Measurements from ENCODE around the gene FOXO6. TPM values are rescaled to one million over a fixed set of nuclear protein-coding genes. Genes with fewer than 3 reads are reported as not detected.
A peak's percentile ranks its signal among the peaks of the same experiment; 100 is the strongest.

Gene FOXO6
- total RNA-seq (2021), result 9.0 and 17.5 TPM in 2 replicates
- percentile 36 among the genes with signal in this experiment for Bru-seq, nascent RNA
- percentile 44 among the genes with signal in this experiment for BruChase-seq, experiment 1, labeled RNA remaining after a 2-hour chase
- percentile 47 among the genes with signal in this experiment for BruChase-seq, experiment 2, labeled RNA remaining after a 6-hour chase
- long read RNA-seq, partial matches to known transcripts, result 3 of 3 reads
- long read RNA-seq, other reads (novel, unspliced or antisense), result 0 of 3 reads

DNA sequence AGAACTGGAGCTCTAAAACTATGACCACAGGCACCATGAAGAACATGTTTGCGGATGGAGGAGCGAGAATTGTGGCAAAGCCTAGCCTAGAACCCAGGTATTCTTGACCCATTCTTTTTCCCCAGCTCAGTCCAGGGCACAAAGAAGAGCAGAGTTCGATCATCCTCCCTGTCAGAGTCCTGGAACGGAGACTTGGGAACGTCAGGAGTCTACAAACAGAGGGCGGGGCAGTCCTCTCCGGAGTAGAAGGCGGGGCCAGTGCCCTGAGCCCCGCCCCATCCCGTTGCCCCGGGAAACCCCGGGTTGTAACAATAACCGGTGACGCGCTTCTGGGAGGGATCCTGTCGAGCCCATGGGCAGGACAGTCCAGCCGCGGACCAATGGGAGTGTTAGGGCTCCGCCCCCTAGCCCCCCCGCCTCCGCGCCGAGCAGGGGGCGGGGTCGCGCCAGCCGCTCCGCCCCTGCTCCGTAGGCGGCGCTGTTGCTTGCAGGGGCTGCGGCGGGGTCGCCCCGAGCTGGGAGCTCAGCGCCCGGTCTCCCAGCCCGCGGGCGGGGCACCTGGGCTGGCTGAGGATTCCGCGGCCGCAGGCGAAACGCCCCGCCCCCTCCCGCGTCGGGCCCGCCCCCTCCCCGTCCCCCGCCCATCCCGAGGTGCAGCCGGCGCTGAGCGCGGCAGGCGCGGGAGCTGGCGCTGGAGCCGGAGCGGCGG is at the start of gene FOXO6:
TSS of gene FOXO6 (plus strand) at position 649 of the 709 bp plus-strand sequence.
- no TSS peak for BruUV-seq (replicated peaks)
- Histone ChIP-seq H3K4me1 (replicated peaks; ENCODE audit: insufficient read depth) (peaks cover 50% of the 10 kb centered on the region), H2AFZ (peak within 1 kb of the TSS; percentile 73; the same call in 1 of the 2 replicates), H3K27me3 (ENCODE audit: insufficient read depth, low read depth) (peaks cover 7% of the 10 kb centered on the region; the same call in 1 of the 2 replicates), H3K4me2 (peak within 1 kb of the TSS; percentile 90), H3K36me3 (ENCODE audit: low read depth) (no peaks in the 10 kb centered on the region), H3K27ac (no peak within 1 kb of the TSS), H3K79me2 (ENCODE audit: low read depth) (no peaks in the 10 kb centered on the region), H3K9me2 (ENCODE audit: insufficient read depth) (no peaks in the 10 kb centered on the region), H3F3A (ENCODE audit: insufficient read depth, low read depth) (peaks cover 36% of the 10 kb centered on the region; the same call in 1 of the 2 replicates), H3K4me3 (peak within 1 kb of the TSS; percentile 61; the same call in 1 of the 2 replicates), H4K20me1 (ENCODE audit: insufficient read depth) (no peaks in the 10 kb centered on the region), H3K9me3 (ENCODE audit: insufficient read depth, low read depth) (no peaks in the 10 kb centered on the region)
- TF ChIP-seq, protein P1, sequence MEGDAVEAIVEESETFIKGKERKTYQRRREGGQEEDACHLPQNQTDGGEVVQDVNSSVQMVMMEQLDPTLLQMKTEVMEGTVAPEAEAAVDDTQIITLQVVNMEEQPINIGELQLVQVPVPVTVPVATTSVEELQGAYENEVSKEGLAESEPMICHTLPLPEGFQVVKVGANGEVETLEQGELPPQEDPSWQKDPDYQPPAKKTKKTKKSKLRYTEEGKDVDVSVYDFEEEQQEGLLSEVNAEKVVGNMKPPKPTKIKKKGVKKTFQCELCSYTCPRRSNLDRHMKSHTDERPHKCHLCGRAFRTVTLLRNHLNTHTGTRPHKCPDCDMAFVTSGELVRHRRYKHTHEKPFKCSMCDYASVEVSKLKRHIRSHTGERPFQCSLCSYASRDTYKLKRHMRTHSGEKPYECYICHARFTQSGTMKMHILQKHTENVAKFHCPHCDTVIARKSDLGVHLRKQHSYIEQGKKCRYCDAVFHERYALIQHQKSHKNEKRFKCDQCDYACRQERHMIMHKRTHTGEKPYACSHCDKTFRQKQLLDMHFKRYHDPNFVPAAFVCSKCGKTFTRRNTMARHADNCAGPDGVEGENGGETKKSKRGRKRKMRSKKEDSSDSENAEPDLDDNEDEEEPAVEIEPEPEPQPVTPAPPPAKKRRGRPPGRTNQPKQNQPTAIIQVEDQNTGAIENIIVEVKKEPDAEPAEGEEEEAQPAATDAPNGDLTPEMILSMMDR (conservative IDR thresholded peaks at IDR 0.05), result peak; percentile 52
- TF ChIP-seq EZH2 (IDR thresholded peaks at IDR 0.05; ENCODE audit: low read depth), result no peak
- intact Hi-C loops (cut with micrococcal nuclease; ENCODE audit: unreplicated experiment), result loop anchor here (1.0 kb wide), 2 partner anchors 20 to 54 kb away; no protein-coding TSS in a partner anchor
- ChIA-PET CTCF (interaction anchor here (0.6 to 1.6 kb wide), 8 partner anchors 16 to 155 kb away, joined by 3 to 9 read pairs (median 5); no protein-coding TSS in a partner anchor), POLR2A (ENCODE audit: unreplicated experiment) (interaction anchor here (0.5 to 1.2 kb wide), 5 partner anchors 9 to 62 kb away, joined by 3 to 15 read pairs (median 9); no protein-coding TSS in a partner anchor)
- peak; percentile 90 to 99 for DNase-seq

DNA sequence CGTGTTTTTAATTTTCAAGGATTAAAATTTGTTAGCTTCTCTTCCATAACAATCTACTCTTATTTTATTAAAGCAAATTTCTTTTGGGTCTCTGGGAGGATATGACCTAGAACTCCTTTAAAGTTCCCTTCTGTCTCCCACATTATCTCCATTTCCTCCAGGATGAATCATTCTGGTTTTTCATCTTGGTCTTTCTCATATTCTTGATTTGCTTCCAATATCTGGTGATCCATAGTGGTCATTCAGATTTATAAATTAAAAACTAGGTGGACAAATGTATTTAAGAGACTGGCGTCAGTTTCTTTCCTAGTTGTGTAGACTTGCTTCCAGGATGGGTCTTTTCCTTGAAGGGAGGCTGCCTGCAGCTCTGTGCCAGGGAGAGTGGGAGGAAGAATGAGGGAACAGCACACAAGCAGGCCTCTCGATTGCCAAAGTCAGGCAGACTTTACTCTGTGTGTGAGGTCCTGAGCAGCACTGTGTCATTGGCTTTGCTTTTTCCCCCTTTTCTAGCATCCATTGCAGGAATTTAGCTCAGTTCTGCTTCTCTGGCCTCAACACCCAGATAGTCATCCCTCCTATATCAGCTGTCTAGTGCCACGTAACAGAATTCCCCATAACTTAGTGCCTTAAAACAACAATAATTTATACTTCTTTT is 48.1 kb upstream of the FOXO6 start:
- POLR2A ChIA-PET (ENCODE audit: unreplicated experiment), result no interaction called here
- no peak overlapping the region for H3K27ac ChIP-seq
- no peak overlapping the region for H3K4me2 ChIP-seq
- H3K36me3 ChIP-seq (ENCODE audit: low read depth), result no peaks in the 10 kb centered on the region
- H3K4me3 ChIP-seq, result no peak overlapping the region
- H3K79me2 ChIP-seq (ENCODE audit: low read depth), result no peaks in the 10 kb centered on the region
- no peaks in the 10 kb centered on the region for H3K9me3 ChIP-seq (ENCODE audit: insufficient read depth, low read depth)
- no peaks in the 10 kb centered on the region for H3K9me2 ChIP-seq (ENCODE audit: insufficient read depth)
- H3F3A ChIP-seq (ENCODE audit: insufficient read depth, low read depth), result no peaks in the 10 kb centered on the region
- no peak for DNase-seq
- no peak overlapping the region for H2AFZ ChIP-seq
- H4K20me1 ChIP-seq (ENCODE audit: insufficient read depth), result no peaks in the 10 kb centered on the region
- no peaks in the 10 kb centered on the region for H3K27me3 ChIP-seq (ENCODE audit: insufficient read depth, low read depth)
- TF ChIP-seq, protein P1 (conservative IDR thresholded peaks at IDR 0.05), result no peak
- TF ChIP-seq EZH2 (IDR thresholded peaks at IDR 0.05; ENCODE audit: low read depth), result no peak
- CTCF ChIA-PET, result interaction anchor here (1.1 kb wide), 1 partner anchor 119 kb away, joined by 3 read pairs; no protein-coding TSS in a partner anchor
- intact Hi-C loops (cut with micrococcal nuclease; ENCODE audit: unreplicated experiment), result no loop called here
- BruUV-seq (replicated peaks), result no TSS peak
- peaks cover 12% of the 10 kb centered on the region; the same call in 1 of the 2 replicates for H3K4me1 ChIP-seq (replicated peaks; ENCODE audit: insufficient read depth)

DNA sequence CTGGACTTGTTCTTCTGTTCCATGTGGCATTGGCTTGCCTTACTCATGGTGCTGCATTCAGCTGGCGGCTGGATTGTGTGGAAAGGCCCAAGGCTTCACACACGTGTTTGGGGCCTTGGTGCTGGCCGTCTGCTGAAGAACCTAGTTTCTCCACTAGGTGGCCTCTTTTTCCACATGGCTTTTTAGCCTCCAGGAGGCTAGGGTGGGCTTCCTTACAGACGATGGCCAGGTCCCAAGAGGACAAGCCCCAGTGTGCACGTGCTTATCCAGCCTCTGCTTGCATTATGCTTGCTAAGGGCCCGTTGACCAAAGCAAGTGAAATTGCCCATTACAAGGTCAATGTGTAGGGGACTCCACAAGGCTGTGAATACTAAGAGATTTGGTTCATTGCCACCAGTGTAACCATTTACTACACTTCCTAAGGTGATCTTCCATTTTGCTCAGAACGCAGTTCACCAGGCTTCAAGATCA is 47.5 kb upstream of the FOXO6 start:
- no peak overlapping the region for H3K27ac ChIP-seq
- no peaks in the 10 kb centered on the region for H3F3A ChIP-seq (ENCODE audit: insufficient read depth, low read depth)
- H3K4me2 ChIP-seq, result no peak overlapping the region
- H4K20me1 ChIP-seq (ENCODE audit: insufficient read depth), result no peaks in the 10 kb centered on the region
- no peak overlapping the region for H2AFZ ChIP-seq
- H3K27me3 ChIP-seq (ENCODE audit: insufficient read depth, low read depth), result no peaks in the 10 kb centered on the region
- POLR2A ChIA-PET (ENCODE audit: unreplicated experiment), result no interaction called here
- no peaks in the 10 kb centered on the region for H3K9me3 ChIP-seq (ENCODE audit: insufficient read depth, low read depth)
- no peaks in the 10 kb centered on the region for H3K79me2 ChIP-seq (ENCODE audit: low read depth)
- no TSS peak for BruUV-seq (replicated peaks)
- no peak for TF ChIP-seq EZH2 (IDR thresholded peaks at IDR 0.05; ENCODE audit: low read depth)
- TF ChIP-seq, protein P1 (conservative IDR thresholded peaks at IDR 0.05), result peak; percentile 65
- CTCF ChIA-PET, result interaction anchor here (0.6 kb wide), 1 partner anchor 121 kb away, joined by 3 read pairs; no protein-coding TSS in a partner anchor
- H3K4me1 ChIP-seq (replicated peaks; ENCODE audit: insufficient read depth), result peaks cover 12% of the 10 kb centered on the region; the same call in 1 of the 2 replicates
- no peaks in the 10 kb centered on the region for H3K36me3 ChIP-seq (ENCODE audit: low read depth)
- H3K4me3 ChIP-seq, result no peak overlapping the region
- DNase-seq, result no peak
- intact Hi-C loops (cut with micrococcal nuclease; ENCODE audit: unreplicated experiment), result no loop called here
- H3K9me2 ChIP-seq (ENCODE audit: insufficient read depth), result no peaks in the 10 kb centered on the region

All from PC-9 (cell line).